Neural cell (in vitro differentiated cells): ENCODE measurements around the gene FBXO38. TPM values are rescaled to one million over a fixed set of nuclear protein-coding genes. Genes with fewer than 3 reads are reported as not detected.

Experiments
- H2AFZ ChIP-seq: fragments of 200-600, 300-800 bp; sonication (generic), shearing (Covaris generic); 2 replicates; pipeline ENCODE4 v1.6.0; 2014; ENCODE audit warnings: low read depth, mild to moderate bottlenecking, antibody characterized with exemption, low read length, moderate library complexity
- H3F3A ChIP-seq: fragments of 200-600 bp; shearing (Covaris generic); 2 replicates; pipeline ENCODE4 v1.6.1; 2016; ENCODE audit warnings: mild to moderate bottlenecking, moderate library complexity, mixed read lengths, antibody characterized with exemption, low read length; ENCODE audit not compliant: insufficient read depth, poor library complexity, severe bottlenecking
- H3K27ac ChIP-seq: fragments of 200-600, 300-800 bp; sonication (generic), shearing (Covaris generic); 2 replicates; pipeline ENCODE4 v1.5.1; 2014; ENCODE audit warnings: mild to moderate bottlenecking, low read length, moderate library complexity
- H3K27me3 ChIP-seq: fragments of 300-800, 200-600 bp; sonication (generic), shearing (Covaris generic); 2 replicates; pipeline ENCODE4 v1.6.0; 2014; ENCODE audit warnings: mild to moderate bottlenecking, low read depth, low read length, moderate library complexity; ENCODE audit not compliant: insufficient read depth
- H3K36me3 ChIP-seq: fragments of 300-800, 200-600 bp; sonication (generic), shearing (Covaris generic); 2 replicates; pipeline ENCODE4 v1.5.1; 2014; ENCODE audit warnings: mild to moderate bottlenecking, antibody characterized with exemption, low read length, moderate library complexity; ENCODE audit not compliant: insufficient read depth
- H3K4me2 ChIP-seq: fragments of 300-800, 200-600 bp; sonication (generic), shearing (Covaris generic); 2 replicates; pipeline ENCODE4 v1.6.0; 2014; ENCODE audit warnings: mild to moderate bottlenecking, low read length
- H3K4me3 ChIP-seq: fragments of 300-800, 200-600 bp; sonication (generic), shearing (Covaris generic); 2 replicates; pipeline ENCODE4 v1.5.1; 2014; ENCODE audit warnings: mild to moderate bottlenecking, low read length, moderate library complexity
- H3K79me2 ChIP-seq: fragments of 200-600 bp; shearing (Covaris generic); replicated peaks from 2 replicates; pipeline ENCODE4 v1.6.0; 2014; ENCODE audit warnings: mild to moderate bottlenecking, low read length, moderate library complexity; ENCODE audit not compliant: insufficient read depth
- H3K9ac ChIP-seq: fragments of 300-800, 200-600 bp; sonication (generic), shearing (Covaris generic); 2 replicates; pipeline ENCODE4 v1.6.1; 2016; ENCODE audit warnings: mild to moderate bottlenecking, low read length, mixed read lengths
- H3K9me2 ChIP-seq: fragments of 200-600 bp; shearing (Covaris generic); 2 replicates; pipeline ENCODE4 v1.6.1; 2016; ENCODE audit warnings: mild to moderate bottlenecking, low read length, mixed read lengths; ENCODE audit not compliant: insufficient read depth
- H3K9me3 ChIP-seq: fragments of 200-600, 300-800 bp; sonication (generic), shearing (Covaris generic); 2 replicates; pipeline ENCODE4 v1.6.1; 2016; ENCODE audit warnings: mild to moderate bottlenecking, mixed run types, low read length, moderate library complexity, mixed read lengths
- H4K20me1 ChIP-seq: fragments of 200-600 bp; shearing (Covaris generic); 2 replicates; pipeline ENCODE4 v1.6.1; 2016; ENCODE audit warnings: mild to moderate bottlenecking, mixed run types; ENCODE audit not compliant: insufficient read depth
- CTCF ChIP-seq: fragments of 450-650 bp; IDR thresholded peaks from 2 replicates; pipeline ENCODE4 v1.5.1; 2014; ENCODE audit warnings: antibody characterized with exemption, mild to moderate bottlenecking, moderate library complexity; ENCODE audit not compliant: poor library complexity, severe bottlenecking
- EP300 ChIP-seq: fragments of 450-650 bp; conservative IDR thresholded peaks from 2 replicates; pipeline ENCODE4 v1.6.1; 2014; ENCODE audit warnings: antibody characterized with exemption, mild to moderate bottlenecking, moderate library complexity; ENCODE audit not compliant: poor library complexity, severe bottlenecking
- EZH2 ChIP-seq: fragments of 200-600, 300-800 bp; shearing (Covaris generic), sonication (generic); IDR thresholded peaks from 2 replicates; pipeline ENCODE4 v1.6.1; 2014; ENCODE audit warnings: antibody characterized with exemption, low read length, borderline replicate concordance, mild to moderate bottlenecking; ENCODE audit not compliant: insufficient read depth, poor library complexity, severe bottlenecking
- MXI1 ChIP-seq: fragments of 450-650 bp; conservative IDR thresholded peaks from 2 replicates; pipeline ENCODE4 v1.6.1; 2014; ENCODE audit warnings: antibody characterized with exemption, mild to moderate bottlenecking; ENCODE audit not compliant: poor library complexity, severe bottlenecking
- POLR2AphosphoS5 ChIP-seq: IDR thresholded peaks from 2 replicates; pipeline ENCODE4 v1.6.1; 2012
- RAD21 ChIP-seq: fragments of 450-650 bp; conservative IDR thresholded peaks from 2 replicates; pipeline ENCODE4 v1.6.1; 2014; ENCODE audit warnings: antibody characterized with exemption, mild to moderate bottlenecking, moderate library complexity
- REST ChIP-seq: IDR thresholded peaks from 2 replicates; pipeline ENCODE4 v1.6.1; 2012; ENCODE audit warnings: borderline replicate concordance
- SMC3 ChIP-seq: fragments of 450-650 bp; conservative IDR thresholded peaks from 2 replicates; pipeline ENCODE4 v1.6.1; 2014; ENCODE audit warnings: antibody characterized with exemption, mild to moderate bottlenecking, moderate library complexity; ENCODE audit not compliant: poor library complexity
- TAF1 ChIP-seq: IDR thresholded peaks from 2 replicates; pipeline ENCODE4 v1.6.1; 2012; ENCODE audit warnings: low read depth
- polyA plus RNA-seq: library from polyadenylated mRNA; depleted of rRNA; stranded (reverse); fragments of >200 nt; gene quantifications from 2 replicates; pipeline ENCODE4 v1.2.3, GENCODE V29; 2014

Gene FBXO38
- polyA plus RNA-seq, 1 donor from 2014 or later, result 69.1 TPM

DNA sequence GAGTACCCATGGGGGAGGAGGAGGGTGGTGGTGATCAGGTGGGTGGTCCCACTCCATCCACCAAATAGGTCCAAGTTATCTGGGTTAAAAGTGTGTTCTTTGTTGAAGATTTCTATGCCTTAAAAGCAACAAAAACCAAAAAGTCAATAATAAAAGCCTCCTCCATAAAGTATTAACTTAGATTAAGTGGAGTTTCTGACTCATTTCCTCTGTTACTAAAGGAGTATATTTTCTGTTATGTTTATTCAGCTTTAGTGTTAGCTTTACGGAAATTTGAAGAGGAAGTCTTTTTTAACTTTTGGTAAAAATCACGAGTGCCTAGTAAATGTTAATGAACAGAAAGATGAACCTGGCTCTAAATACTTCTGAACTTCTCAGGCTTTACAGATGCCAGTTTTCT lies 17.8 kb downstream of the FBXO38 start:
- no peak overlapping the region for H3K9ac ChIP-seq
- TF ChIP-seq CTCF, result no peak
- TF ChIP-seq POLR2AphosphoS5, result no peak
- TF ChIP-seq EP300, result no peak
- TF ChIP-seq SMC3, result no peak
- no peak for TF ChIP-seq MXI1
- TF ChIP-seq RAD21, result no peak
- no peak for TF ChIP-seq REST
- no peak for TF ChIP-seq EZH2
- TF ChIP-seq TAF1, result no peak
- H2AFZ ChIP-seq, result no peak overlapping the region
- no peaks in the 10 kb centered on the region for H4K20me1 ChIP-seq
- no peaks in the 10 kb centered on the region for H3K27me3 ChIP-seq
- no peaks in the 10 kb centered on the region for H3K79me2 ChIP-seq
- H3K27ac ChIP-seq, result no peak overlapping the region
- peaks cover 11% of the 10 kb centered on the region for H3K36me3 ChIP-seq
- no peak overlapping the region for H3K4me2 ChIP-seq
- H3K4me3 ChIP-seq, result no peak overlapping the region
- no peaks in the 10 kb centered on the region for H3K9me2 ChIP-seq
- H3K9me3 ChIP-seq, result no peaks in the 10 kb centered on the region
- no peaks in the 10 kb centered on the region for H3F3A ChIP-seq

- no peaks in the 10 kb centered on the region for H3F3A ChIP-seq
- H3K27me3 ChIP-seq, result no peaks in the 10 kb centered on the region
- TF ChIP-seq POLR2AphosphoS5, result no peak
- TF ChIP-seq EZH2, result no peak
- no peak for TF ChIP-seq SMC3
- TF ChIP-seq RAD21, result no peak
- no peak for TF ChIP-seq TAF1
- TF ChIP-seq REST, result no peak
- TF ChIP-seq CTCF, result no peak
- TF ChIP-seq MXI1, result no peak
- TF ChIP-seq EP300, result no peak
- H4K20me1 ChIP-seq, result no peaks in the 10 kb centered on the region
- no peak overlapping the region for H3K9ac ChIP-seq
- no peak overlapping the region for H2AFZ ChIP-seq
- H3K4me3 ChIP-seq, result no peak overlapping the region
- H3K27ac ChIP-seq, result no peak overlapping the region
- H3K36me3 ChIP-seq, result peaks cover 11% of the 10 kb centered on the region
- H3K4me2 ChIP-seq, result no peak overlapping the region
- no peaks in the 10 kb centered on the region for H3K79me2 ChIP-seq
- H3K9me3 ChIP-seq, result no peaks in the 10 kb centered on the region
- H3K9me2 ChIP-seq, result no peaks in the 10 kb centered on the region
Measured at GRCh38 chr5:148403344-148403743, 19.6 kb downstream of the FBXO38 start.
